MM.1S (cell line): Measurements from ENCODE around the gene OSBP.
"Not testable (repeated sequence)": the region's sequence is repeated elsewhere in the genome, so short reads cannot be mapped to it uniquely, and the experiment has no call there.

Experiments used
- DNase-seq: peaks from one replicate; pipeline ENCODE4 v3.0.0-alpha.2; 2015
- H2AFZ ChIP-seq: fragments of 300-600 bp; sonication (generic); 2 replicates; pipeline ENCODE4 v1.6.0; 2016; ENCODE audit warnings: antibody characterized with exemption, low read length
- H3F3A ChIP-seq: fragments of 300-600 bp; sonication (generic); 2 replicates; pipeline ENCODE4 v1.6.1; 2016; ENCODE audit warnings: mild to moderate bottlenecking, antibody characterized with exemption, low read length, moderate library complexity, mixed read lengths; ENCODE audit not compliant: insufficient read depth
- H3K27ac ChIP-seq: fragments of 300-600 bp; sonication (generic); 2 replicates; pipeline ENCODE4 v1.5.1; 2016; ENCODE audit warnings: mild to moderate bottlenecking, low read length
- H3K27me3 ChIP-seq: fragments of 300-600 bp; sonication (generic); replicated peaks from 2 replicates; pipeline ENCODE4 v1.6.0; 2016; ENCODE audit warnings: low read length; ENCODE audit not compliant: insufficient read depth
- H3K36me3 ChIP-seq: fragments of 300-600 bp; sonication (generic); replicated peaks from 2 replicates; pipeline ENCODE4 v1.6.1; 2016; ENCODE audit warnings: mild to moderate bottlenecking, low read length, mixed read lengths; ENCODE audit not compliant: insufficient read depth
- H3K4me1 ChIP-seq: fragments of 300-600 bp; sonication (generic); 2 replicates; pipeline ENCODE4 v1.6.1; 2016; ENCODE audit warnings: low read length, mixed read lengths
- H3K4me2 ChIP-seq: fragments of 300-600 bp; sonication (generic); 2 replicates; pipeline ENCODE4 v1.6.0; 2016; ENCODE audit warnings: low read depth, low read length
- H3K4me3 ChIP-seq: fragments of 300-600 bp; sonication (generic); 2 replicates; pipeline ENCODE4 v1.5.1; 2016; ENCODE audit warnings: low read length, mixed read lengths
- H3K79me2 ChIP-seq: fragments of 300-600 bp; sonication (generic); 2 replicates; pipeline ENCODE4 v1.6.1; 2016; ENCODE audit warnings: mixed run types, low read length, mixed read lengths
- H3K9ac ChIP-seq: fragments of 300-600 bp; sonication (generic); 2 replicates; pipeline ENCODE4 v1.6.1; 2016; ENCODE audit warnings: low read length, mixed read lengths
- H3K9me2 ChIP-seq: fragments of 300-600 bp; sonication (generic); replicated peaks from 2 replicates; pipeline ENCODE4 v1.6.1; 2016; ENCODE audit warnings: mild to moderate bottlenecking, low read length, mixed read lengths; ENCODE audit not compliant: insufficient read depth
- H3K9me3 ChIP-seq: fragments of 300-600 bp; sonication (generic); replicated peaks from 2 replicates; pipeline ENCODE4 v1.6.1; 2016; ENCODE audit warnings: mild to moderate bottlenecking, low read length, mixed read lengths; ENCODE audit not compliant: insufficient read depth
- H4K20me1 ChIP-seq: fragments of 300-600 bp; sonication (generic); 2 replicates; pipeline ENCODE4 v1.6.1; 2016; ENCODE audit warnings: mild to moderate bottlenecking, low read length, moderate library complexity, mixed read lengths; ENCODE audit not compliant: insufficient read depth
- EZH2 ChIP-seq: fragments of 300-600 bp; sonication (generic); optimal IDR thresholded peaks from 2 replicates; pipeline ENCODE3; 2017; ENCODE audit warnings: low read depth, mild to moderate bottlenecking, antibody characterized with exemption, low read length, mixed read lengths
- EZH2phosphoT487 ChIP-seq: fragments of 300-600 bp; sonication (generic); IDR thresholded peaks from 2 replicates; pipeline ENCODE4 v1.6.1; 2018; ENCODE audit warnings: antibody characterized with exemption, low read length
- TF ChIP-seq, protein P1 (sequence below): fragments of 300-600 bp; sonication (generic); IDR thresholded peaks from 2 replicates; pipeline ENCODE4 v1.5.1; 2016; ENCODE audit warnings: antibody characterized with exemption, low read length, mixed read lengths

Gene OSBP

DNA sequence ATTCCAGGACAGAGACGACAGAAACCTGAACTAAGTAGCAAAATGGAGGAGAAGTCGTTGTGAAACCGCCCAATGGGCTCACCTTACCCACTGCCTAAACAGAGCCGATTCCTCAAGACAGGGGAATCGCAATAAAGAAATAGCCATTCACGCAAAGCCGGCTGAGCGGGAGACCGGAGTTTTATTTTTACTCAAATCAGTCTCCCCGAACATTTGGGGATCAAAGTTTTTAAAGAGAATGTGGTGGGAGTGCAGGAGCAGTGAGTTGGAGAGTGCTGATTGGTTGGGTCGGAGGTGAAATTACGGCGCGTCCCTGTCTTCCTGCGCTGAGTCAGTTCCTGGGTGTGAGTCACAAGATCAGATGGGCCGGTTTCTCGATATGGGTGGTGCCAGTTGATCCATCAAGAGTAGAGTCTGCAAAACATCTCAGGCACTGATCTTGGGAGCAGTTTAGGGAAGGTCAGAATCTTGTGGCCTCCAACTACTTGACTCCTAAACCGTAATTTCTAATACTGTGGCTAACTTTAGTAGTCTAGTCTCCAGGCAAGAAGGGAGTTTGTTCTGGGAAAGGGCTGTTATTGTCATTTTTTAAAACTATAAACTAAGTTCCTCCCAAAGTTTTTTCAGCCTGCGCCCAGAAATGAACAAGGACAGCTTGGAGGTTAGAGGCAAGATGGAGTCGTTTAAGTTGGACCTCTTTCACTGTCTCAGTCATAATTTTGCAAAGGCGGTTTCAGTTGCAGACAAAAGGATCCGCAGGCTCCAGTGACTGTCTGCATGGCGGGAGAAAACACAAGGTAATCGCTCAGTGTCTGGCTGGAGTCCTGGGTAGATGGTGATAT lies 70.2 kb downstream of the OSBP start:
- Histone ChIP-seq H3K4me1 (peaks cover 9% of the 10 kb centered on the region), H3K4me2 (no peak overlapping the region), H3K4me3 (no peak overlapping the region), H3K9ac (no peak overlapping the region), H3K27me3 (no peaks in the 10 kb centered on the region), H3K27ac (no peak overlapping the region), H3K9me2 (no peaks in the 10 kb centered on the region), H3F3A (peaks cover 16% of the 10 kb centered on the region), H3K79me2 (no peaks in the 10 kb centered on the region), H4K20me1 (no peaks in the 10 kb centered on the region), H2AFZ (no peak overlapping the region), H3K36me3 (no peaks in the 10 kb centered on the region), H3K9me3 (no peaks in the 10 kb centered on the region)
- DNase-seq: no peak
- TF ChIP-seq, protein P1, sequence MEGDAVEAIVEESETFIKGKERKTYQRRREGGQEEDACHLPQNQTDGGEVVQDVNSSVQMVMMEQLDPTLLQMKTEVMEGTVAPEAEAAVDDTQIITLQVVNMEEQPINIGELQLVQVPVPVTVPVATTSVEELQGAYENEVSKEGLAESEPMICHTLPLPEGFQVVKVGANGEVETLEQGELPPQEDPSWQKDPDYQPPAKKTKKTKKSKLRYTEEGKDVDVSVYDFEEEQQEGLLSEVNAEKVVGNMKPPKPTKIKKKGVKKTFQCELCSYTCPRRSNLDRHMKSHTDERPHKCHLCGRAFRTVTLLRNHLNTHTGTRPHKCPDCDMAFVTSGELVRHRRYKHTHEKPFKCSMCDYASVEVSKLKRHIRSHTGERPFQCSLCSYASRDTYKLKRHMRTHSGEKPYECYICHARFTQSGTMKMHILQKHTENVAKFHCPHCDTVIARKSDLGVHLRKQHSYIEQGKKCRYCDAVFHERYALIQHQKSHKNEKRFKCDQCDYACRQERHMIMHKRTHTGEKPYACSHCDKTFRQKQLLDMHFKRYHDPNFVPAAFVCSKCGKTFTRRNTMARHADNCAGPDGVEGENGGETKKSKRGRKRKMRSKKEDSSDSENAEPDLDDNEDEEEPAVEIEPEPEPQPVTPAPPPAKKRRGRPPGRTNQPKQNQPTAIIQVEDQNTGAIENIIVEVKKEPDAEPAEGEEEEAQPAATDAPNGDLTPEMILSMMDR: no peak
- TF ChIP-seq EZH2 (no peak), EZH2phosphoT487 (no peak)

DNA sequence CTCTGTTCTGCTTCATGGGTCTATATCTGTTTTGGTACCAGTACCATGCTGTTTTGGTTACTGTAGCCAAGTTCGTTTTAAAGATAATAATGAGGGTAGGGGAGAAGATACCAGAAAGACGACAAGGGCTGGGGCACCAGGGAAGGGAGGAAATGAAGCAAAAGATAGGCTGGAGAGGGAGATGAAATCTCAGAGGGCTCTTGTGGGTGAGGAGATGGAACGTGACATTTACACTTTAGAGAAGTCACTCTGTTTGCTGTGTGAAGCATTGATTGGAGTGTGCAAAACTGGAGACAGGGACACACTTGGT lies 70.8 kb downstream of the OSBP start:
- Histone ChIP-seq H3K9ac (no peak overlapping the region), H3K27ac (no peak overlapping the region)
- TF ChIP-seq EZH2phosphoT487 (no peak), EZH2 (no peak)
- TF ChIP-seq, protein P1: no peak

DNA sequence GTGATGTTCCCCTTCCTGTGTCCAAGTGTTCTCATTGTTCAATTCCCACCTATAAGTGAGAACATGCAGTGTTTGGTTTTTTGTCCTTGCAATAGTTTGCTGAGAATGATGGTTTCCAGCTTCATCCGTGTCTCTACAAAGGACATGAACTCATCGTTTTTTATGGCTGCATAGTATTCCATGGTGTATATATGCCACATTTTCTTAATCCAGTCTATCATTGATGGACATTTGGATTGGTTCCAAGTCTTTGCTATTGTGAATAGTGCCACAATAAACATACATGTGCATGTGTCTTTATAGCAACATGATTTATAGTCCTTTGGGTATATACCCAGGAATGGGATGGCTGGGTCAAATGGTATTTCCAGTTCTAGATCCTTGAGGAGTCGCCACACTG lies 71.9 kb downstream of the OSBP start:
- not testable (repeated sequence) for DNase-seq, H3K36me3 ChIP-seq, H3K27ac ChIP-seq, H2AFZ ChIP-seq, H3K9me2 ChIP-seq, H3K4me3 ChIP-seq, H3K4me2 ChIP-seq, H3K9ac ChIP-seq, H4K20me1 ChIP-seq, H3F3A ChIP-seq, H3K9me3 ChIP-seq, H3K79me2 ChIP-seq, H3K4me1 ChIP-seq, H3K27me3 ChIP-seq

More for the DNA sequence above, 70.8 kb downstream of the OSBP start:
- no peak overlapping the region for H2AFZ ChIP-seq
- H3K4me2 ChIP-seq: no peak overlapping the region
- no peaks in the 10 kb centered on the region for H3K79me2 ChIP-seq
- H3F3A ChIP-seq: peaks cover 10% of the 10 kb centered on the region; the same call in 1 of the 2 replicates
- H3K9me3 ChIP-seq: no peaks in the 10 kb centered on the region
- peaks cover 9% of the 10 kb centered on the region for H3K4me1 ChIP-seq
- no peaks in the 10 kb centered on the region for H3K9me2 ChIP-seq
- H3K36me3 ChIP-seq: no peaks in the 10 kb centered on the region
- H3K27me3 ChIP-seq: no peaks in the 10 kb centered on the region
- no peaks in the 10 kb centered on the region for H4K20me1 ChIP-seq
- no peak for DNase-seq
- H3K4me3 ChIP-seq: no peak overlapping the region

DNA sequence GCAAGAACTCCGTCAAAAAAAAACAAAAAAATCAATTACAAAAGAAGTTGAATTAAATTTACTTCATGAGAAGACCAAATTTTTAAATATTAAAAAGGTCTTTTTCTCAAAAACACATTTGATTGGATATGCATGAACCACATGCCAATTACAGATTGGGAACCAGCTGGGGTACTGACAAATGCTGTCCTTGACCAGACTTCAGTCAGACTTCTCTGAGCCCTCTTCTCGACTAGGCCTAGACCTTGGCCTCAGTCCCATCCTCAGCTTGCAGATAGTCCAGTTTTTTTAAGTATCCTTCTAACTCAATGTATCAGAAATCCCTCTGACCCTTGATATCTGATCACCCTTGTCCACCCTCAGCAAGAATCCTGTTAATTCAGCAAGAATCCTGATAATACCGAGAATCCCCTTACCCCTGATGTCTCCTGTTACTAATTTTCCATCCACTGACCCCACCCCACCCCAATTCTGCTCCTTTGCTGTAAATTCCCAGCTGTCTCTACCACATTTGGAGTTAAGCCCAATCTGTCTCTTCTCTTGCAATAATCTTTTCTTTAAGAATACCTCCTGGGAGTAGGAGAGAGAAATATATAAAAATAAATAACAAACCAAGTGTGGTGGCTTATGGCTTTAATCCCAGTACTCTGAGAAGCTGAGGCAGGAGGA lies 73.3 kb downstream of the OSBP start:
- H3K36me3 ChIP-seq: no peaks in the 10 kb centered on the region
- no peak for DNase-seq
- H3F3A ChIP-seq: no peaks in the 10 kb centered on the region
- no peak overlapping the region for H3K27ac ChIP-seq
- no peaks in the 10 kb centered on the region for H3K27me3 ChIP-seq
- no peak overlapping the region for H2AFZ ChIP-seq
- no peaks in the 10 kb centered on the region for H3K9me3 ChIP-seq
- H3K4me2 ChIP-seq: no peak overlapping the region
- H3K79me2 ChIP-seq: no peaks in the 10 kb centered on the region
- H3K4me1 ChIP-seq: 0 out of 2 replicates have a peak, but pooled peaks cover 3% of the 10 kb centered on the region
- H3K9me2 ChIP-seq: no peaks in the 10 kb centered on the region
- H3K9ac ChIP-seq: no peak overlapping the region
- H4K20me1 ChIP-seq: no peaks in the 10 kb centered on the region
- TF ChIP-seq, protein P1: no peak
- TF ChIP-seq EZH2: no peak
- no peak for TF ChIP-seq EZH2phosphoT487
- H3K4me3 ChIP-seq: no peak overlapping the region
